WTC11 (cell line): ENCODE results near the gene IQSEC1. TPM values are rescaled to one million over a fixed set of nuclear protein-coding genes. Genes with fewer than 3 reads are reported as not detected.

Source experiments
- ATAC-seq: fragments of 200-7000 bp; cut with Tn5 transposase; 2 replicates; pipeline ENCODE4 v1.10.0; 2021; ENCODE audit warnings: mild to moderate bottlenecking, moderate library complexity
- CTCF ChIA-PET: fragments of 300-600 bp; sonication (Branson Sonifier 250); formaldehyde crosslinking; loops from one replicate; lab custom pipeline; 2021; ENCODE audit warnings: antibody characterized with exemption; lab: Charles Lee
- POLR2A ChIA-PET: fragments of 350-600 bp; sonication (Branson Sonifier 250); formaldehyde crosslinking; loops from one replicate; lab custom pipeline; 2021; ENCODE audit warnings: antibody characterized with exemption; lab: Charles Lee
- DNase-seq: peaks from one replicate; pipeline ENCODE4 v3.0.0; 2021; ENCODE audit warnings: low spot score
- H3K27ac Mint-ChIP-seq: 2 replicates; pipeline ENCODE4 v1.8.0; 2021; ENCODE audit warnings: mixed read lengths
- H3K27me3 Mint-ChIP-seq: 2 replicates; pipeline ENCODE4 v1.8.0; 2021; ENCODE audit warnings: low read depth, mild to moderate bottlenecking, moderate library complexity, mixed read lengths
- H3K36me3 Mint-ChIP-seq: 2 replicates; pipeline ENCODE4 v1.8.0; 2021; ENCODE audit warnings: mixed read lengths
- H3K4me1 Mint-ChIP-seq: 2 replicates; pipeline ENCODE4 v1.8.0; 2022; ENCODE audit warnings: mixed read lengths
- H3K4me3 Mint-ChIP-seq: 2 replicates; pipeline ENCODE4 v1.8.0; 2021; ENCODE audit warnings: mild to moderate bottlenecking, moderate library complexity, mixed read lengths
- H3K9me3 Mint-ChIP-seq: 2 replicates; pipeline ENCODE4 v1.8.0; 2021; ENCODE audit warnings: mixed read lengths
- ATF1 ChIP-seq: sonication (generic); formaldehyde crosslinking; IDR thresholded peaks from 2 replicates; pipeline ENCODE4 v1.8.1; 2023; ENCODE audit warnings: mild to moderate bottlenecking, moderate library complexity, missing genetic modification reagents
- ETV6 ChIP-seq: sonication (generic); formaldehyde crosslinking; IDR thresholded peaks from 2 replicates; pipeline ENCODE4 v1.8.1; 2022; ENCODE audit warnings: mild to moderate bottlenecking, missing genetic modification reagents
- FOXK1 ChIP-seq: sonication (generic); formaldehyde crosslinking; IDR thresholded peaks from 2 replicates; pipeline ENCODE4 v1.8.0; 2022; ENCODE audit warnings: mild to moderate bottlenecking, moderate library complexity, missing genetic modification reagents
- FOXP1 ChIP-seq: sonication (generic); formaldehyde crosslinking; IDR thresholded peaks from 2 replicates; pipeline ENCODE4 v1.8.0; 2022; ENCODE audit warnings: missing genetic modification reagents, mild to moderate bottlenecking, moderate library complexity, borderline replicate concordance
- MYBL2 ChIP-seq: sonication (generic); formaldehyde crosslinking; IDR thresholded peaks from 2 replicates; pipeline ENCODE4 v1.8.1; 2023; ENCODE audit warnings: mild to moderate bottlenecking, moderate library complexity, missing genetic modification reagents
- TEAD4 ChIP-seq: sonication (generic); formaldehyde crosslinking; IDR thresholded peaks from 2 replicates; pipeline ENCODE4 v1.8.0; 2022; ENCODE audit warnings: mild to moderate bottlenecking, missing genetic modification reagents
- TP53 ChIP-seq: sonication (generic); formaldehyde crosslinking; IDR thresholded peaks from 2 replicates; pipeline ENCODE4 v1.8.1; 2023; ENCODE audit warnings: mild to moderate bottlenecking, missing genetic modification reagents
- ZNF232 ChIP-seq: sonication (generic); formaldehyde crosslinking; IDR thresholded peaks from 2 replicates; pipeline ENCODE4 v1.8.0; 2022; ENCODE audit warnings: mild to moderate bottlenecking, missing genetic modification reagents
- ZNF423 ChIP-seq: fragments of 250-450 bp; sonication (Bioruptor Pico); IDR thresholded peaks from 2 replicates; pipeline ENCODE4 v2.1.2; 2022; ENCODE audit warnings: mild to moderate bottlenecking, moderate library complexity
- total RNA-seq: library from RNA; stranded (reverse); gene quantifications from 3 replicates; pipeline ENCODE4 v1.2.3, GENCODE V29; 2021
- TF ChIP-seq, protein P1 (sequence below): fragments of 250-450 bp; sonication (Bioruptor Pico); IDR thresholded peaks from 2 replicates; pipeline ENCODE4 v1.9.0; 2021; ENCODE audit warnings: moderate library complexity, mild to moderate bottlenecking, inconsistent platforms, borderline replicate concordance
- TF ChIP-seq, protein P2 (sequence below): sonication (generic); formaldehyde crosslinking; IDR thresholded peaks from 2 replicates; pipeline ENCODE4 v1.8.1; 2023; ENCODE audit warnings: mild to moderate bottlenecking, missing genetic modification reagents
- TF ChIP-seq, protein P3 (sequence below): sonication (generic); formaldehyde crosslinking; IDR thresholded peaks from 2 replicates; pipeline ENCODE4 v1.8.1; 2022; ENCODE audit warnings: low read depth, missing genetic modification reagents, borderline replicate concordance
- TF ChIP-seq, protein P4 (sequence below): sonication (generic); formaldehyde crosslinking; IDR thresholded peaks from 2 replicates; pipeline ENCODE4 v1.8.1; 2022; ENCODE audit warnings: mild to moderate bottlenecking, moderate library complexity, missing genetic modification reagents
- TF ChIP-seq, protein P5 (sequence below): sonication (generic); formaldehyde crosslinking; IDR thresholded peaks from 2 replicates; pipeline ENCODE4 v1.8.0; 2022; ENCODE audit warnings: mild to moderate bottlenecking, missing genetic modification reagents
- TF ChIP-seq, protein P6 (sequence below): sonication (generic); formaldehyde crosslinking; IDR thresholded peaks from 2 replicates; pipeline ENCODE4 v1.8.1; 2023; ENCODE audit warnings: mild to moderate bottlenecking, missing genetic modification reagents, borderline replicate concordance
- TF ChIP-seq, protein P7 (sequence below): sonication (generic); formaldehyde crosslinking; IDR thresholded peaks from 2 replicates; pipeline ENCODE4 v1.8.0; 2023; ENCODE audit warnings: mild to moderate bottlenecking, missing genetic modification reagents

IQSEC1 gene
- total RNA-seq, 1 experiment from 2014 or later: 35.0 TPM

DNA sequence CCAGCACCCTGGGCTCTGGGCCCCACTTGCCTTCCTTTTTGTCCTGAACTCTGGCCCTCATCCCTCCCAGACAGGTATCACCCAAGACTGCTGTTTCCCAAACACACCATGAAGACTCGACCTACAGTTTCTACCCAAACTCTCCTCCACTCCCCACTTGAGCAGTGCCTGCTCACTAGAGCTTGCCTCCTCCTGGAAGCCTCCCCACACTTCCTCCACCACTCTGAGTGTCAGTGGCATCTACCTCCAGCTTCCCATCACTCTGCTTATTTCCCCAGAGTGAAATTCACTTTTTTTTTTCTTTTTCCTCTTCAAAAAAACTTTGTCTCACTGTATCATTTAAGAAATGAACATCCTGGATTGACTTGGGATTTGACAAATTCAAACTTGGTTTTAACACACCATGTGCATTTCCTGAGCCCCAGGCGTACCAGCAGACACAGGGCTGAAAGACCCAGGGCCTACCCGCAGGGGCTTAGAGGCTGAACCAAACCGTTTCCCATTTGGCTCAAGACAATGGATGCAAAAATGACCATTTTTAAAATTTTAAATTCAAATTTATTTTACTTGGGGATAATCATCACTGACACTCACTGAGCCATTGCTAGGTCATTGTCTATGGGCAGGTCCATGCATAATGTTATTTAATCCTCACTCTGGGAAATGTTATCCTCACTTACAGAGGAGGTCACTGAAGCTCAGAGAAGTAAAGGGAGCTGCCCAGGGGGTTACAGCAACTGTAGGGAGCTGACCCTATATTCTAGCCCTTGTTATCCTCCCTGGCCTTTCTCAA, 62.3 kb downstream of the IQSEC1 start (continued):
- TF ChIP-seq, protein P1, sequence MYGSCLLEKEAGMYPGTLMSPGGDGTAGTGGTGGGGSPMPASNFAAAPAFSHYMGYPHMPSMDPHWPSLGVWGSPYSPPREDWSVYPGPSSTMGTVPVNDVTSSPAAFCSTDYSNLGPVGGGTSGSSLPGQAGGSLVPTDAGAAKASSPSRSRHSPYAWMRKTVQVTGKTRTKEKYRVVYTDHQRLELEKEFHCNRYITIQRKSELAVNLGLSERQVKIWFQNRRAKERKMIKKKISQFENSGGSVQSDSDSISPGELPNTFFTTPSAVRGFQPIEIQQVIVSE (CRISPR knock-in tag): no peak
- TF ChIP-seq FOXP1 (CRISPR knock-in tag): no peak
- TF ChIP-seq MYBL2 (CRISPR knock-in tag): no peak

DNA sequence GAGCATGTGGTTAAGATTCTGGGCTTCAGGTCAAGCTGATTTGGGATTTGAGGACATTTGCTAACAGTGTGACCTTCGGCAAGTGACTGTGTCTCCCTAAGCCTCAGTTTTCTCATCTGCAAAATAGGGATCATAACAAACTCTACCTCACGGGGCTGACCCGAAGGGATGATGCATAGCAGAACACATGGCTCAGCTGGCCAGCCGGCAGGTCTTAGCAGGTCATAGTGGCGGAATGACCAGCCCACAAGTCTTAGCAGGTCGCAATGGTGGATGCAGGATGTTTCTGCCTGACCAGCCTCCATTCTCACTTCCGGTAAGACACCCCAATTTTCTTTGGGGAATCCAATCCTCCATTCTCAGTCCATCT, 63.3 kb downstream of the IQSEC1 start:
- ChIA-PET POLR2A (no interaction called here), CTCF (interaction anchor here (1.0 to 4.3 kb wide), 3 partner anchors 12 to 26 kb away, joined by 3 to 15 read pairs (median 11); no protein-coding TSS in a partner anchor)
- H3K4me3 Mint-ChIP-seq: no peak overlapping the region
- no peak overlapping the region for H3K27ac Mint-ChIP-seq
- TF ChIP-seq, protein P2, sequence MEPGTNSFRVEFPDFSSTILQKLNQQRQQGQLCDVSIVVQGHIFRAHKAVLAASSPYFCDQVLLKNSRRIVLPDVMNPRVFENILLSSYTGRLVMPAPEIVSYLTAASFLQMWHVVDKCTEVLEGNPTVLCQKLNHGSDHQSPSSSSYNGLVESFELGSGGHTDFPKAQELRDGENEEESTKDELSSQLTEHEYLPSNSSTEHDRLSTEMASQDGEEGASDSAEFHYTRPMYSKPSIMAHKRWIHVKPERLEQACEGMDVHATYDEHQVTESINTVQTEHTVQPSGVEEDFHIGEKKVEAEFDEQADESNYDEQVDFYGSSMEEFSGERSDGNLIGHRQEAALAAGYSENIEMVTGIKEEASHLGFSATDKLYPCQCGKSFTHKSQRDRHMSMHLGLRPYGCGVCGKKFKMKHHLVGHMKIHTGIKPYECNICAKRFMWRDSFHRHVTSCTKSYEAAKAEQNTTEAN (CRISPR knock-in tag): no peak
- TF ChIP-seq ETV6: no peak
- peaks cover 20% of the 10 kb centered on the region for H3K4me1 Mint-ChIP-seq
- ATAC-seq (no peak), DNase-seq (no peak)
- no peaks in the 10 kb centered on the region for H3K27me3 Mint-ChIP-seq
- no peaks in the 10 kb centered on the region for H3K9me3 Mint-ChIP-seq
- H3K36me3 Mint-ChIP-seq: no peaks in the 10 kb centered on the region

DNA sequence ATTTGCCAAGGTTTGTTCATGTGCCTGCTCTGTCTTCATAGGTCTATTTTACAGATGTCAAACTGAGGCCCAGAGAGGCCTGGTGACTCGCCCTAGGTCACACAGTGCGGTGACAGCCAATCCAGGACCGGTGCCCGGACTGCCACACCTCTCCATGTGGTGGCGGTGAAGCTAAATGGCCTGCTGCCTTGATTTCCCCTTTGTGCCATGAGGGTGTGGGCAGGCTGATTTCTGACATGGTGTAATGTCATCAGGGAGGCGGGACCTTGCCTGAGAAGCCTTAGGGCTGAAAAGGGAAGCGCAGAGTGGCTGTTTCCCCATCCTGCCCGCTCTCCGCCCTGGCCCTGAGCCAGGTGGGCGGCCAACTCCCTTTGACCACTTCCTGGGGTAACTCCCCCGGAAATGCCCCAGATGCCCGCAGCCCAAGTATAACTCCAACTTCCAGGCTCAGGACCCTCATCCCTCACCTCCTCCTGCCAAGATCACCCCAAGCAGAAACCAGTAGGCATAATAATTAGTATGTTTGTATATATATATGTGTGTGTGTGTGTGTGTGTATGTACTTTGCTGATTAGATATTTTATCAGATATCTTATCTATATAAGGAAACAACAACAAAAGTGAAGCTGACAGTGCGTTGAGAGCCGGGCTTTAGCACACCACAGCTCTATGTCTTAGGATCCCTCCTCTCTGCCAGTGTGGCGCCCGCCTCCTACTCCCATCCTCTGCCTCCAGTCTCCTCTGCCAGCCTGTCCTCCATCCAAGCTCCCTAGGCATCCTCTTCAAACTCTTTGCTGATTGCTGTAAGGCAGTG, 63.9 kb downstream of the IQSEC1 start:
- no peak for ATAC-seq
- H3K4me1 Mint-ChIP-seq: peaks cover 23% of the 10 kb centered on the region
- no peaks in the 10 kb centered on the region for H3K27me3 Mint-ChIP-seq
- no peaks in the 10 kb centered on the region for H3K9me3 Mint-ChIP-seq
- H3K4me3 Mint-ChIP-seq: no peak overlapping the region
- ChIA-PET CTCF (interaction anchor here (1.7 to 4.3 kb wide), 3 partner anchors 14 to 25 kb away, joined by 5 to 15 read pairs (median 11); no protein-coding TSS in a partner anchor), POLR2A (no interaction called here)
- H3K27ac Mint-ChIP-seq: no peak overlapping the region
- no peaks in the 10 kb centered on the region for H3K36me3 Mint-ChIP-seq
- TF ChIP-seq ZNF423 (CRISPR knock-in tag): no peak
- TF ChIP-seq, protein P3, sequence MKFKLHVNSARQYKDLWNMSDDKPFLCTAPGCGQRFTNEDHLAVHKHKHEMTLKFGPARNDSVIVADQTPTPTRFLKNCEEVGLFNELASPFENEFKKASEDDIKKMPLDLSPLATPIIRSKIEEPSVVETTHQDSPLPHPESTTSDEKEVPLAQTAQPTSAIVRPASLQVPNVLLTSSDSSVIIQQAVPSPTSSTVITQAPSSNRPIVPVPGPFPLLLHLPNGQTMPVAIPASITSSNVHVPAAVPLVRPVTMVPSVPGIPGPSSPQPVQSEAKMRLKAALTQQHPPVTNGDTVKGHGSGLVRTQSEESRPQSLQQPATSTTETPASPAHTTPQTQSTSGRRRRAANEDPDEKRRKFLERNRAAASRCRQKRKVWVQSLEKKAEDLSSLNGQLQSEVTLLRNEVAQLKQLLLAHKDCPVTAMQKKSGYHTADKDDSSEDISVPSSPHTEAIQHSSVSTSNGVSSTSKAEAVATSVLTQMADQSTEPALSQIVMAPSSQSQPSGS (CRISPR knock-in tag): no peak
- no peak for TF ChIP-seq FOXK1 (CRISPR knock-in tag)
- TF ChIP-seq TEAD4 (CRISPR knock-in tag): no peak
- TF ChIP-seq ZNF232: no peak
- TF ChIP-seq, protein P4, sequence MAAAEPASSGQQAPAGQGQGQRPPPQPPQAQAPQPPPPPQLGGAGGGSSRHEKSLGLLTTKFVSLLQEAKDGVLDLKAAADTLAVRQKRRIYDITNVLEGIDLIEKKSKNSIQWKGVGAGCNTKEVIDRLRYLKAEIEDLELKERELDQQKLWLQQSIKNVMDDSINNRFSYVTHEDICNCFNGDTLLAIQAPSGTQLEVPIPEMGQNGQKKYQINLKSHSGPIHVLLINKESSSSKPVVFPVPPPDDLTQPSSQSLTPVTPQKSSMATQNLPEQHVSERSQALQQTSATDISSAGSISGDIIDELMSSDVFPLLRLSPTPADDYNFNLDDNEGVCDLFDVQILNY (CRISPR knock-in tag): no peak
- TF ChIP-seq FOXP1 (CRISPR knock-in tag): no peak
- TF ChIP-seq TP53 (CRISPR knock-in tag): no peak
- TF ChIP-seq ETV6: no peak
- TF ChIP-seq, protein P5, sequence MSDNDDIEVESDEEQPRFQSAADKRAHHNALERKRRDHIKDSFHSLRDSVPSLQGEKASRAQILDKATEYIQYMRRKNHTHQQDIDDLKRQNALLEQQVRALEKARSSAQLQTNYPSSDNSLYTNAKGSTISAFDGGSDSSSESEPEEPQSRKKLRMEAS (CRISPR knock-in tag): no peak
- TF ChIP-seq, protein P6, sequence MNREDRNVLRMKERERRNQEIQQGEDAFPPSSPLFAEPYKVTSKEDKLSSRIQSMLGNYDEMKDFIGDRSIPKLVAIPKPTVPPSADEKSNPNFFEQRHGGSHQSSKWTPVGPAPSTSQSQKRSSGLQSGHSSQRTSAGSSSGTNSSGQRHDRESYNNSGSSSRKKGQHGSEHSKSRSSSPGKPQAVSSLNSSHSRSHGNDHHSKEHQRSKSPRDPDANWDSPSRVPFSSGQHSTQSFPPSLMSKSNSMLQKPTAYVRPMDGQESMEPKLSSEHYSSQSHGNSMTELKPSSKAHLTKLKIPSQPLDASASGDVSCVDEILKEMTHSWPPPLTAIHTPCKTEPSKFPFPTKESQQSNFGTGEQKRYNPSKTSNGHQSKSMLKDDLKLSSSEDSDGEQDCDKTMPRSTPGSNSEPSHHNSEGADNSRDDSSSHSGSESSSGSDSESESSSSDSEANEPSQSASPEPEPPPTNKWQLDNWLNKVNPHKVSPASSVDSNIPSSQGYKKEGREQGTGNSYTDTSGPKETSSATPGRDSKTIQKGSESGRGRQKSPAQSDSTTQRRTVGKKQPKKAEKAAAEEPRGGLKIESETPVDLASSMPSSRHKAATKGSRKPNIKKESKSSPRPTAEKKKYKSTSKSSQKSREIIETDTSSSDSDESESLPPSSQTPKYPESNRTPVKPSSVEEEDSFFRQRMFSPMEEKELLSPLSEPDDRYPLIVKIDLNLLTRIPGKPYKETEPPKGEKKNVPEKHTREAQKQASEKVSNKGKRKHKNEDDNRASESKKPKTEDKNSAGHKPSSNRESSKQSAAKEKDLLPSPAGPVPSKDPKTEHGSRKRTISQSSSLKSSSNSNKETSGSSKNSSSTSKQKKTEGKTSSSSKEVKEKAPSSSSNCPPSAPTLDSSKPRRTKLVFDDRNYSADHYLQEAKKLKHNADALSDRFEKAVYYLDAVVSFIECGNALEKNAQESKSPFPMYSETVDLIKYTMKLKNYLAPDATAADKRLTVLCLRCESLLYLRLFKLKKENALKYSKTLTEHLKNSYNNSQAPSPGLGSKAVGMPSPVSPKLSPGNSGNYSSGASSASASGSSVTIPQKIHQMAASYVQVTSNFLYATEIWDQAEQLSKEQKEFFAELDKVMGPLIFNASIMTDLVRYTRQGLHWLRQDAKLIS: no peak
- TF ChIP-seq, protein P7, sequence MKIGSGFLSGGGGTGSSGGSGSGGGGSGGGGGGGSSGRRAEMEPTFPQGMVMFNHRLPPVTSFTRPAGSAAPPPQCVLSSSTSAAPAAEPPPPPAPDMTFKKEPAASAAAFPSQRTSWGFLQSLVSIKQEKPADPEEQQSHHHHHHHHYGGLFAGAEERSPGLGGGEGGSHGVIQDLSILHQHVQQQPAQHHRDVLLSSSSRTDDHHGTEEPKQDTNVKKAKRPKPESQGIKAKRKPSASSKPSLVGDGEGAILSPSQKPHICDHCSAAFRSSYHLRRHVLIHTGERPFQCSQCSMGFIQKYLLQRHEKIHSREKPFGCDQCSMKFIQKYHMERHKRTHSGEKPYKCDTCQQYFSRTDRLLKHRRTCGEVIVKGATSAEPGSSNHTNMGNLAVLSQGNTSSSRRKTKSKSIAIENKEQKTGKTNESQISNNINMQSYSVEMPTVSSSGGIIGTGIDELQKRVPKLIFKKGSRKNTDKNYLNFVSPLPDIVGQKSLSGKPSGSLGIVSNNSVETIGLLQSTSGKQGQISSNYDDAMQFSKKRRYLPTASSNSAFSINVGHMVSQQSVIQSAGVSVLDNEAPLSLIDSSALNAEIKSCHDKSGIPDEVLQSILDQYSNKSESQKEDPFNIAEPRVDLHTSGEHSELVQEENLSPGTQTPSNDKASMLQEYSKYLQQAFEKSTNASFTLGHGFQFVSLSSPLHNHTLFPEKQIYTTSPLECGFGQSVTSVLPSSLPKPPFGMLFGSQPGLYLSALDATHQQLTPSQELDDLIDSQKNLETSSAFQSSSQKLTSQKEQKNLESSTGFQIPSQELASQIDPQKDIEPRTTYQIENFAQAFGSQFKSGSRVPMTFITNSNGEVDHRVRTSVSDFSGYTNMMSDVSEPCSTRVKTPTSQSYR: no peak
- TF ChIP-seq ATF1 (CRISPR knock-in tag): no peak
- DNase-seq: no peak
